ENCODE data around the gene TESK1. TPM values are rescaled to one million over a fixed set of nuclear protein-coding genes. Genes with fewer than 3 reads are reported as not detected.

Gene TESK1
- polyA plus RNA-seq, 2 of the 4 experiments (the other 2 are of a cell fraction) = 16.5 to 33.0 TPM

DNA sequence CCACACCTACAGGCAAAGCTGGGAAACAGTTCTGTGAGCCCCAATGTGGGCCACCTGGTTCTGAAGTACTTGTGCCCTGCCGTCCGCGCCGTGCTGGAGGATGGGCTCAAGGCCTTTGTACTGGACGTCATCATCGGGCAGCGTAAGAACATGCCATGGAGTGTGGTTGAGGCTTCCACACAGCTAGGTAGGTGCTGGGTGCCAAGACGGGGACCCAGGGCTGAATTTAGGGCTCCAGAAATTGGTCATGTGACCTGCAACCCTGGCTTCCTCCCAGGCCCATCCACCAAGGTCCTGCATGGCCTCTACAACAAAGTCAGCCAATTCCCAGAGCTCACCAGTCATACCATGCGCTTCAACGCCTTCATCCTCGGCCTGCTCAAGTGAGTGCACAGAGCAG is 46.9 kb upstream of the TESK1 start:
- no peak for DNase-seq (ENCODE audit: low read depth in 1 of 2, low spot score in 1 of 2)
- POLR2A ChIA-PET = no interaction called here
- H3K4me1 ChIP-seq = peaks cover 12% of the 10 kb centered on the region
- CTCF ChIA-PET = interaction anchor here (0.8 to 10.6 kb wide), 3 partner anchors 69 to 89 kb away, joined by 5 to 183 read pairs (median 6); partner anchors contain the start of gene RUSC2
- no peak overlapping the region for H3K4me3 ChIP-seq
- no peak overlapping the region for H3K4me2 ChIP-seq
- H3K27ac ChIP-seq = peak overlapping the region in 1 of 2 experiments; percentile 25; a peak in 1 of 6 replicates
- WGBS (ENCODE audit: missing lambda C conversion rate) = 99% methylated on average over 11 of the region's 11 CpGs
- no peak for FAIRE-seq
- H3K9me3 ChIP-seq = no peaks in the 10 kb centered on the region
- TF ChIP-seq CHD2 (IDR thresholded peaks at IDR 0.05; ENCODE audit: low read length, partially characterized antibody) = no peak
- TF ChIP-seq EHMT2 (IDR thresholded peaks at IDR 0.05; ENCODE audit: low read depth) = no peak
- TF ChIP-seq, protein P1, sequence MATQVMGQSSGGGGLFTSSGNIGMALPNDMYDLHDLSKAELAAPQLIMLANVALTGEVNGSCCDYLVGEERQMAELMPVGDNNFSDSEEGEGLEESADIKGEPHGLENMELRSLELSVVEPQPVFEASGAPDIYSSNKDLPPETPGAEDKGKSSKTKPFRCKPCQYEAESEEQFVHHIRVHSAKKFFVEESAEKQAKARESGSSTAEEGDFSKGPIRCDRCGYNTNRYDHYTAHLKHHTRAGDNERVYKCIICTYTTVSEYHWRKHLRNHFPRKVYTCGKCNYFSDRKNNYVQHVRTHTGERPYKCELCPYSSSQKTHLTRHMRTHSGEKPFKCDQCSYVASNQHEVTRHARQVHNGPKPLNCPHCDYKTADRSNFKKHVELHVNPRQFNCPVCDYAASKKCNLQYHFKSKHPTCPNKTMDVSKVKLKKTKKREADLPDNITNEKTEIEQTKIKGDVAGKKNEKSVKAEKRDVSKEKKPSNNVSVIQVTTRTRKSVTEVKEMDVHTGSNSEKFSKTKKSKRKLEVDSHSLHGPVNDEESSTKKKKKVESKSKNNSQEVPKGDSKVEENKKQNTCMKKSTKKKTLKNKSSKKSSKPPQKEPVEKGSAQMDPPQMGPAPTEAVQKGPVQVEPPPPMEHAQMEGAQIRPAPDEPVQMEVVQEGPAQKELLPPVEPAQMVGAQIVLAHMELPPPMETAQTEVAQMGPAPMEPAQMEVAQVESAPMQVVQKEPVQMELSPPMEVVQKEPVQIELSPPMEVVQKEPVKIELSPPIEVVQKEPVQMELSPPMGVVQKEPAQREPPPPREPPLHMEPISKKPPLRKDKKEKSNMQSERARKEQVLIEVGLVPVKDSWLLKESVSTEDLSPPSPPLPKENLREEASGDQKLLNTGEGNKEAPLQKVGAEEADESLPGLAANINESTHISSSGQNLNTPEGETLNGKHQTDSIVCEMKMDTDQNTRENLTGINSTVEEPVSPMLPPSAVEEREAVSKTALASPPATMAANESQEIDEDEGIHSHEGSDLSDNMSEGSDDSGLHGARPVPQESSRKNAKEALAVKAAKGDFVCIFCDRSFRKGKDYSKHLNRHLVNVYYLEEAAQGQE (IDR thresholded peaks at IDR 0.05) = no peak
- TF ChIP-seq, protein P2, sequence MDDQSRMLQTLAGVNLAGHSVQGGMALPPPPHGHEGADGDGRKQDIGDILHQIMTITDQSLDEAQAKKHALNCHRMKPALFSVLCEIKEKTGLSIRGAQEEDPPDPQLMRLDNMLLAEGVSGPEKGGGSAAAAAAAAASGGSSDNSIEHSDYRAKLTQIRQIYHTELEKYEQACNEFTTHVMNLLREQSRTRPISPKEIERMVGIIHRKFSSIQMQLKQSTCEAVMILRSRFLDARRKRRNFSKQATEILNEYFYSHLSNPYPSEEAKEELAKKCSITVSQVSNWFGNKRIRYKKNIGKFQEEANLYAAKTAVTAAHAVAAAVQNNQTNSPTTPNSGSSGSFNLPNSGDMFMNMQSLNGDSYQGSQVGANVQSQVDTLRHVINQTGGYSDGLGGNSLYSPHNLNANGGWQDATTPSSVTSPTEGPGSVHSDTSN (IDR thresholded peaks at IDR 0.05) = no peak
- no peak for TF ChIP-seq CBX8 (IDR thresholded peaks at IDR 0.05)
- TF ChIP-seq HOXB13 (CRISPR knock-in tag; IDR thresholded peaks at IDR 0.05; ENCODE audit: low read depth) = no peak
- TF ChIP-seq BHLHE40 (IDR thresholded peaks at IDR 0.05; ENCODE audit: low read depth, low read length) = no peak
- TF ChIP-seq KDM5A (IDR thresholded peaks at IDR 0.05) = no peak
- no peak for TF ChIP-seq RAD21 (conservative IDR thresholded peaks at IDR 0.05 in 1 of 2, IDR thresholded peaks at IDR 0.05 in 1 of 2)
- no peak for ATAC-seq

DNA sequence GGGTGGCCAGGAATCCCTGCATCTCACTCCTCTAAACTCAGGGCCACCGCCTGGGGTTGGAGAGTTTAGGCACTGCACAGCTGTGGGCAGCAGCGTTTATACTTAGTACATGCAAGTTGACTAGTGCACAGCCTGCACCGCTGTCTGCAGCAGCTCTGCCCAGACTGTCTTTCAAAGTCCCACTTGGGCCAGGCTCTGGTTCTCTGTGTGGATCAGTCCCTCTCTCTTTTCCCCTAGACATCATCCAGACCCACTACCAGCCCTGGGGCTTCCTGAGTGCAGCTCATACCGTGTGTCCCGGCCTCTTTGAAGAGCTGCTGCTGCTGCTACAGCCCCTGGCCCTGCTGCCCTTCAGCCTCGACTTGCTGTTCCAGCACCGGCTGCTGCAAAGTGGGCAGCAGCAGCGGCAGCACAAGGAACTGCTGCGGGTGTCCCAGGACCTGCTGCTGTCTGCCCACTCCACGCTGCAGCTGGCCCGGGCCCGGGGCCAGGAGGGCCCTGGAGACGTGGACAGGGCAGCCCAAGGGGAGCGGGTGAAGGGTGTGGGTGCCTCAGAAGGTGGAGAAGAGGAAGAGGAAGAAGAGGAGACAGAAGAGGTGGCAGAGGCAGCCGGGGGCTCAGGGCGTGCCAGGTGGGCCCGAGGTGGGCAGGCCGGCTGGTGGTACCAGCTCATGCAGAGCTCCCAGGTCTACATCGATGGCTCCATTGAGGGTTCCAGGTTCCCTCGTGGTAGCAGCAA is 45.1 kb upstream of the TESK1 start:
- no peaks in the 10 kb centered on the region; the same call in 2 of the 3 replicates for H3K4me1 ChIP-seq
- WGBS (ENCODE audit: missing lambda C conversion rate) = 90% methylated on average over 17 of the region's 20 CpGs
- ATAC-seq (no peak), DNase-seq (ENCODE audit: low read depth in 1 of 2, low spot score in 1 of 2) (no peak), FAIRE-seq (no peak)
- H3K4me3 ChIP-seq = no peak overlapping the region
- no peak overlapping the region for H3K4me2 ChIP-seq
- CTCF ChIA-PET = interaction anchor here (0.9 to 10.6 kb wide), 5 partner anchors 9 to 84 kb away, joined by 3 to 183 read pairs (median 7); partner anchors contain the start of gene RUSC2
- TF ChIP-seq RNF2 (IDR thresholded peaks at IDR 0.05; ENCODE audit: borderline replicate concordance, low read depth) = no peak
- no peak for TF ChIP-seq HDAC2 (IDR thresholded peaks at IDR 0.05)
- no peak for TF ChIP-seq CEBPB (IDR thresholded peaks at IDR 0.05)
- no peak for TF ChIP-seq RARB (CRISPR knock-in tag; IDR thresholded peaks at IDR 0.05)
- no peak for TF ChIP-seq CBX8 (IDR thresholded peaks at IDR 0.05)
- no peak for TF ChIP-seq EHF (CRISPR knock-in tag; IDR thresholded peaks at IDR 0.05)
- no peak for TF ChIP-seq POLR2A (IDR thresholded peaks at IDR 0.05; ENCODE audit: low read length)
- TF ChIP-seq, protein P3, sequence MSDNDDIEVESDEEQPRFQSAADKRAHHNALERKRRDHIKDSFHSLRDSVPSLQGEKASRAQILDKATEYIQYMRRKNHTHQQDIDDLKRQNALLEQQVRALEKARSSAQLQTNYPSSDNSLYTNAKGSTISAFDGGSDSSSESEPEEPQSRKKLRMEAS (IDR thresholded peaks at IDR 0.05) = no peak
- TF ChIP-seq NFE2L2 (conservative IDR thresholded peaks at IDR 0.05; ENCODE audit: low read length) = no peak
- TF ChIP-seq NR3C1 (IDR thresholded peaks at IDR 0.05) = no peak
- POLR2A ChIA-PET = interaction anchor here (0.5 kb wide), 1 partner anchor 331 kb away, joined by 3 read pairs; no protein-coding TSS in a partner anchor
- H3K9me3 ChIP-seq = no peaks in the 10 kb centered on the region
- peak overlapping the region in 1 of 2 experiments; percentile 18; a peak in 1 of 6 replicates for H3K27ac ChIP-seq

Data from A549 (cell line).